GM21576 (cell line): ENCODE data around the gene WHRN.

ENCODE experiments used
- ATAC-seq: cut with Tn5 transposase; IDR thresholded peaks from one replicate; pipeline ENCODE4 v1.9.1; 2021; ENCODE audit warnings: mild to moderate bottlenecking, moderate library complexity; ENCODE audit not compliant: unreplicated experiment

Gene WHRN

DNA sequence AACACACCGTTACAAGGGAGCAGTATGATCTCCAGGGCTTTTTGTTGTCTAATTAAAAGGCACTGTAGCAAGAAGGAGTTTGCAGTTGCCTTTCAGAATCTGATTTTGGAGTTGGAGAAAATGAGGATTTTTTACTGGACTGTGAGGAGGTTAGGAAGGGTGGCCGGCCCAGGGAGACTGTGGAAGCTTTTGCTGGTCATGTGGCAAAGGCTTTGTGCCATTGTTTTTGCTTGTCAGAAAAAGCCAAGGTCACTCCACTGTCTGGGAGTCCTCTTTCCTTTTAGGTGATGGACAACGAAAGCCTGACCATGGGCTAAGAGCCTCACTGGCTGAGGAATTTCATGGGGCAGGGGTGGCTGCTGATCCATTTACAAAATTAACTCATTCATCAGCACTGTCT is 10.3 kb upstream of the WHRN start:
- ATAC-seq = no peak

DNA sequence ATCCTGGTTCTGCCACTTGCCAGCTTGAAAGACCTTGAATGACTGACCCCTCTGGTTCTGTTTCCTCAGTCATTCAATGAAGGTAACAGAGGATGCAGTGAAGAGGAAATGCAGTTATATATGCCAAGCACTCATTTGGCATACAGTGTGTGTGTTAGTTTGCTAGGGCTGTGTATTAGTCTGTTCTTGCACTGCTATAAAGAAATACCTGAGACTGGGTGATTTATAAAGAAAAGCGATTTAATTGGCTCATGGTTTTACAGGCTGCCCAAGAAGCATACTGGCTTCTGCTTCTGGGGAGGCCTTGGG is 8.6 kb upstream of the WHRN start:
- ATAC-seq = no peak

DNA sequence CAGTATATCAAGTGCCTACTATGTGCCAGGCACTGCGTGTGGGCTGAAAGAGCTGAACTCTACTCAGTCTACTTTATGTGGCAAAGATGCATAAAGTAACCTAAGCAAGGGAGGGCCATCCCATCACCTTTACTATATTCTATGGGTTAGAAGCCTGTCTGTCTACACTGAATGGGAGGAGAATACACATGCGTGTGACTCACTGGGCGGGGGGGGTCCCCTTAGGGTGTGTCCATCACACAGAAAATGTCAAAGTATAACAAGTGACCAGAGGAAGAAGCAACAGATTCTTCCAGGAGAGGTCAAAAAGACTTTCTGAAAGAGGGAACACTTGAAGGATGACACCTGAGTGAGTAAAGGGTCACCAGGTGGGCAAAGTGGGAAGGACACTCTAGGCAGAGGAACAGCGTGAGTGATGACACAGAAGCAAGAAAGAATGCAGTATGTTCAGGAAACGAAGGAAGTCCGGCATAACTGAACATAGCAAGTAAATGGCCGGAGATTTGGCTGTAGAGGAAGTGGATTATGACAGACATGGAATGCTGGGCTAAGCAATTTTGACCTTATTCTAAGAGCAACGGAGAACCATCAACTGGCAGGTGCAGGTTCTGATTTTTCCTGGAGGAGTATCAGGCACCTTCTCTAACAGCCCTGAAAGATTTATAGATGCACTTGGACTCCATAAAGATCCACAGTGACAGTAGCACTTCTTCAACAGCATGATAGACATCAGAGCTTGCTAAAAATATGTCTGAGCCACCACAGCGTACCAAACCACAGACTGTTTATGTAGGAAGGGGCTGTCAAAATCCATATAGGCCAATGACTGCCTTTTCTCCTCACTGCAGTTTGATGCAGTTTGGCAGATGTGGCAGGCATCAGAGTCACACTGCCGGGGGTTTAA is 8.0 kb upstream of the WHRN start:
- no peak for ATAC-seq

DNA sequence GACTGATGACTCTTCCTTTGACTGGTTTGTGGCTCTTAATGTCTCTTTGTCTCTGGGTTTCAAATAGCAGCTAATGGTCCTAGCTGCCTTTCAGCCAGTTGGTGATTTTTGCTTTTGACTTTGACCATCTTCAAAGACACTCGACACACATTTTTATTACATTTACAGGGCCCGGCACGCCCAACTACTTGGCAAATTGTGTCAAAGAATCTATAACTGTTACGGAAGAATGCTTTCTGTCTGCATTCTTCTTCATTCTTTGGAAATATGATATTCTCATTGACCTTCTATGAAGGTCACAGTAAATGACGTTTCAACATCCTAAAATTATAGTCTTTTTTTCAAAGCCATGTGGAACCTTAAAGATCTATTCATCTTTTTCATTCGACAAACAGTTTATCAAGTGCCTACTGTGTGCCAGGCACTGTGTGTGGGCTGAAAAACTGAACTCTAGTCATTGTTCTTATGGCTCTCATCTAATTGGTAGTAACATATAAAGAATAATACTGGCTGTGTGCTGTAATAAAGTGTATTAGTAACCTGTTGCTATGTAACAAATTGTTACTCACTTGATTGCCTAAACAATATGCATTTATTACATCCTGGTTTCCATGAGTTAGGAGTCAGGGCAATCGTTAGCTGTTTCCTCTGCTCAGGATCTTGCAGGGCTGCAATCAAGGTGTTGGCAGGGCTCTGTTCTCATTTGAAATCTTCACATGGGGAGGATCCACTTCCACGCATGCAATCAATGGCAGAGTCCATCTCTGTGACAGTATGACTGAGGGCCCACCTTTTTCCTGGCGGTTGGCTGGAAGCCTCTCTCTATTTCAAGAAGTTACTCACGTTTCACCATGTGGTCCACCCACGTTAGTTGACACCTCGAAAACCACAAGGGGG is 7.0 kb upstream of the WHRN start:
- ATAC-seq = no peak

DNA sequence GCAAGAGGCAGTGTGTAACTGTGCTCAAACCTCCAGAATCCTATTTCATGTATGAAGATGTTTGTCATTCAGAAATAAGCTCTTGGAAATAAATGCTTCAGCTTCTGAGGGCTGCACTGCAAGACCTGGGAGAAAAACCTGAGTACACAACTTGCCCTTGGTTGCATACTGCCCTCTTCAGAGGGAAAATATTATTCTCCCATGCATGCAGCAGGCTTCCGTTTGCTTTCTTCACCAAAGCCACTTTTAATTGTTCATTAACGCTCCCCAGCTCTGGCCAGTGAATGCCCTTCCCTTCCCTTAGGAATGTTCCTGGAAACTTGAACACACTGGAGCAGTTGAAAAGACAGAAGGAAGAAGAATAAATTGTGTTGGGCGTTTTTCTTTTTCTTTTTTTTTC is 2.5 kb upstream of the WHRN start:
- no peak for ATAC-seq

DNA sequence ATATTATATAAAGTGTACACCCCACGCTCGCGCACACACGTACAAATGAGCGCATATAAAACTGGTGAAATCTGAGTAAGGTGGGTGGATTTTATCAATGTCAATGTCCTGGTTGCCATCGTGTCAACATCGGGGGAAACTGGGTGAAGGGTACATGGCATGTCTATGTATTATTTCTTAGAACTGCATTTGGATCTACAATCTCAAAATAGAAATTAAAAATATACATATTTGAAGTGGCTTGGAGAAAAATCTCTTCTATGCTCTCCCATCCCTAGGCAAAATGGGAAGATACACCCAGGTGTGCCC is 763 bp upstream of the WHRN start:
- no peak for ATAC-seq

DNA sequence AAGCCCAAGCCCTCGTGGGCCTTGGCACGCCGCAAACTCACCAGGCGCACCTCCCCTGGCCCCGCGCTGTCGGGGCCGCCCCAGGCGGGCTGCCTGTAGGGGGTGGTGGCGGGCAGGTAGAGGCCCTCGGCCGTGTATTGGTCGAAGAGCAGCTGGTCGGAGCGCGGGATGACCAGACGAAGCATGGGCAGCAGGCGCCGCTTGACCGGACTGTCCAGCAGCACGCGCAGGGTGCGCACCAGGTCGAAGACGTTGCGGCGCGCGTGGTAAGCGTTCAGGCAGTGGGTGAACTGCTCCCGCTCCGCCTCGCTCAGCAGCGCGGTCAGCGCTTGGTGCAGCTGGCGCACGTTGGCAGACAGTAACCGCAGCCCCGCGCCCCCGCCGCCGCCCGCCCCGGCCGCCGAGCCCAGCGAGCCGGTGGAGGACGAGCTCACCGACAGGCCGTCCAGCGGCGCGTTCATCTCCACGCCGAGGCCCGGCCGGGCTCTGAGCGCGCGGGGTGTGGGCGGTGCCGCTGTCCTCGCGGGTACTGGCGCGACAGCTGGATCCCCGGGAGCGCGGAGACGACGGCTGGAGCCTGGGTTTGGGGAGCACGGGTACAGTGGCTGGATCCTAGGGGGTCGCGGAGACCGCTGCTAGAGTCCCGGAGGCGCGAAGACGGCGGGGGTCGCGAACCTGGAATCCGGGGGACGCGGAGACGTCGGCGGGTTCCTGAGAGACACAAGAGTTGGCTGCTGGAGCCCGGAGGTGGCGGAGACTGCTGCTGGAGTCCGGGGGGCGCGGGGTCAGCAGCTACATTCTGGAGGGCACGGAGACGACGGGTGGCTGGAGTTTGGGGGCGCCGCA is 709 bp downstream of the WHRN start:
- no peak for ATAC-seq

DNA sequence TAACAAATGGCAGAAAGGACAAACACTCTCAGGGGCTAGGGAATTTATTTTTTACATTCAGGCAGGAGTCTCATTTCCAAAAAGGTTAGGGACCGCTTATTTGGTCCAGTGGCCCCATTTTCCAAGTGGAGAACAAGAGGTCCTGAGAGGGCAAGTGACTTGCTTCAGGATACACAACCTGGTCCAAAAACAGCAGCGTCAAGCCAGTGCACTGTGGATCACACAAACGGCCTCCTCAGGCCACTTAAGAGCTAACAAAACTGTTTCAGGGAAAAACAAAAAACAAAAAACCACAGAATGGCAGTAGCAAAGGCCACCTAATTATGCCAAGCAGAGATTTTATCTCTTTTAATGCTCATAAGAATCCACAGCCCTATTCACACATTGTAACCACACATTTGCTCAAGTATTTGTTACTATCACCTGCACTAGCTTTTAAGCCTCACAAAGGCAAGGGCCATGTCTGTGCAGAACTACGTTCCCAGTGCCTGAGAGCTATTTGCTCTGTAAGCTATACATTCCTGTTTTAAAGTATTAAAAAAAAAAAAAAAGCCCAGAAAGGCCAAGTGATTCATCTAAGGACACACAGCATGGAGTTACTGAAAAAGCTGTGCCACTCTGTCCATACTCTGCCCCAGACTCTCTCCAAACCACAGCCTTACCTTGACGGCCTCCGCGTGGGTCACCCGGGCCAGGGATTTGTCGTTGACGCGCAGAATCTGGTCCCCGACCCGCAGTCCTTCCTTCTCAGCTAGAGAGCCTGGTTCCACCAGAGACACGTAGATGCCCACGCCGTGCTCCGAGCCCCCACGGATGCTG is 1.5 kb downstream of the WHRN start:
- no peak for ATAC-seq

DNA sequence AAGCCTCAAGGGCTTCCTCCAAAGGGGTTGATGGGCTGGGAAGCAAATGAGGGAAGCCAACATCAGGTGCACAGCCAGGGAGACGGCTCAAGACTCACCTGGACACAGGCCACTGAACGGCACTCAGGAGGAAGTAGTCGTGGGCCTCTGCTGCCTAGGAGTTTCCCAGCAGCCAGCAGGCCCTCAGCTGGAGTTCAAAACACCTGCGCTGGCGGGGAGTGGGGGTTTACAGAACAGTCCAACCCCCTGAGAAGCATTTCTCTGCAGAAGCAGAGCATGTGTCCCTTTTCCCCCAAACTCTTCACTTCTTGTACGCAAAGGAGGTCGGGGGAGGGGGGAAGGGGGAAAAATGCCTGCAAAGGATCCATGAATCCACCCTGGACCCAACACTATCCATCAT is 2.3 kb downstream of the WHRN start:
- ATAC-seq = no peak

DNA sequence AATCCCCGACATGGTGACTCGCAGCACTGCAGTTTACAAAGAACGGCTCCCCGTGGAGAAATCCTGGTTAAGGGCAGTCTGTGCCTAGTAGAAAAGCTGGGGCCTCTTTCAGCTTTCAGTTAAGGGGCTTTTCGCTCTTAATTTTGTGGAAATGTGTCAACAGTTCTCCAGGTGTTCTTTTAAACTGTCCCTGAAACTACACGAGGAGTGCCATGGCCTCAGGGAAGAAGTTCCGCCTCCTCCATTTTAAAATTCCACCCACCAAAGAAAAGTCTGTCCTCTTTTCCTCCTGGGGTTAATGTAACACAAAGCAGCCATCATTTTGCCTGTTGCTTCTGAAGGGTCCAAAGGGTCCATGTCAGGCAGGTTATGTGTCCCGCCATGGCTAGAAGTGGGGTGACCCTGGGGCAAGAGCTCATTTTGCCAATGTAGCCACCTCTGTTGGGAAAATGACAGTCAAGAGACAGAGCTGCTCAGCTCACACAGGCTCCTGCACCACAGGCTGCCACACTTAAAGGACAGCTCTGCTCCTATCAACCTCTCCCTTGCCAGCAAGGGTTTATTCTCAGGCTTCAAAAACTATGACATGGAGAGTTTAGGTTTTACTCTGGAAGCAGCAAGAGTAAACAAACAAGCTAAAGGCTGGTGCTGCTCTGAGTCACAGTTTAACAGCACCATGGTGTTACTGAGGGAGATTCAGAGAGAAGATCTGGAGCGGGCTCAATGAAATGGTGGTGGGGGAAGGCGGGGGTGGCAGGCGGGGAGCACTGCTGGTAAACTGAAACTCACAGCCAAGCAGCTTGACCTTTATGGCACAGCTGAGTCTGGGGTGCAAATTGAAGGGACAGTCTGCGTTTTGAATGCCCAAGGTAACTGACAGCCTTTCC is 3.2 kb downstream of the WHRN start:
- no peak for ATAC-seq

DNA sequence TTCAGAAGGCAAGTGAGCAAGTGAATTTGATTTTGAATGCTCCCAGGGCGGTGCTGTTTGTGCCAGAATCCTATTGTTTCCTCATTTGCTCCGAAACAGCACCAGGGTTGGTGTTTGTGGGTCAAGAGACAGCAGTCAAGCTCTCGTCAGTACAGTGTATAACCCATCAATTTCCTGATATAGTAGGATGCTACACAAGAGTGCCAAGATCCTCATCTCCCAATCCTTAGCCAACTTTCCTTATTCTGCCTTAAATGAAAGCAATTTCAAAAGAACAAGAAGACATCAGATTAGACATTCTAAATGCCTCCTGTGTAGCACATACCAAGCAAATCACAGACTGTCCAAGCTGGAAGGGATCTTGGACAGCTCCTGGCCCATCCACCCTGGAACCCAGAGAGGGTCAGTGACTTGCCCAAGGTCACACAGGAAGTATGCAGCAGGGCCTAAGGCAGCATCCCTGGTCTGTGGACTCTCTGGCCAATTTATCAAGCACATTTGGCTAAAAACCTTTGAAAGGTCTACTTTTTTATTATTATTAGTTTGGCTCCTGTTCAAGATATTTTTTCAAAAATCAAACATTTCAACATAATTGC is 4.5 kb downstream of the WHRN start:
- no peak for ATAC-seq

DNA sequence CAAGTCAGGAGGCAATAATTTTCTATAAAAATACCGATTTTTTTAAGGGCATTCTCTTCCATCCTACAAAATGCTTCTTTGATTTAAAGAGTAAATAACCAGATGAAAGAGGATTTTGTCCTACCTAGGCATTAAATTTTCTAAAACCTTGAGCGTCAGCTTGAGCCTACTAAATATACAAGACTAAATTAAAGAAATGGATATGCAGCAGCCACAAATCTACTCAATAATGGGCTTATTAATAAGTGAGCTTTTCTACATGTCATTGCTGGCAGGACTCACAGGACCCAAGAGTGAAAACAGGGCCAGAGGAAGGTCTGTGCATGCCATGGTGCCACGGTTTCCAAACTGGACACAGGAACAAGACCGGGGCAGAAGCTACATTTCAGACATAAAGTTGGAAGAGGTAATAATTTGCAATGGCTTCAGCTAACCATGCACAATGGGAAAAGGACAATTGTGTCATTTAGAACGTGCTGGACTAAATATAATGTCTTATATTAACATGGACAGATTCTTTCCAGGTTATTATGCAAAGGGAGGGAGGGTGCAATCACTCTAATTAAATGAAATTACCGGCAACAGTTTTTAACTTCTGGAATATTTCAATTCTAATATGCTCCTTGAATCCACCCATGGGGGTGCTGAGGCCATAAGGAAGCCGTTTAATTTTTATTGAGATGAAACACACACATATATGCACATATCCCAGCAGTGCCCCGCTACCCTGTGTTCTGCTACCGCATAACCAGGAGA is 5.2 kb downstream of the WHRN start:
- no peak for ATAC-seq

DNA sequence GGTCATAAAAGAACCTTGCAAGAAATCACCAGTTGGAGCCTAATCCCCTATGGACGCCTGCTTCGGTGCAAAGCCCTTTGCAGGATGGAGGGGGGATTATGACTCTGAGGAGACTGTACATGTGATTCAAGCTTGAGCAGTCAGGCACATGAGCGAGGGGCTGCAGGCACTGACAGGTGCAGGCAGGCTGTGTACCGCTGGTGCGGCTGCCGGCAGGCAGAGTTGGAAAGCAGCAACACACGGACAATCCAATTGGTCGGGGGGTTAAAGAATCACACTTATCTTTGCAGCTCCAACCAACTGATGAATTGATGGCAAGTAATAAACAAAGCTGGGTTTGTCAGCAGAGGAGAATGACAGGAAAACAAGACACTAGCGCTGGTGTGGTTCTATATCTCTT is 5.7 kb downstream of the WHRN start:
- no peak for ATAC-seq

DNA sequence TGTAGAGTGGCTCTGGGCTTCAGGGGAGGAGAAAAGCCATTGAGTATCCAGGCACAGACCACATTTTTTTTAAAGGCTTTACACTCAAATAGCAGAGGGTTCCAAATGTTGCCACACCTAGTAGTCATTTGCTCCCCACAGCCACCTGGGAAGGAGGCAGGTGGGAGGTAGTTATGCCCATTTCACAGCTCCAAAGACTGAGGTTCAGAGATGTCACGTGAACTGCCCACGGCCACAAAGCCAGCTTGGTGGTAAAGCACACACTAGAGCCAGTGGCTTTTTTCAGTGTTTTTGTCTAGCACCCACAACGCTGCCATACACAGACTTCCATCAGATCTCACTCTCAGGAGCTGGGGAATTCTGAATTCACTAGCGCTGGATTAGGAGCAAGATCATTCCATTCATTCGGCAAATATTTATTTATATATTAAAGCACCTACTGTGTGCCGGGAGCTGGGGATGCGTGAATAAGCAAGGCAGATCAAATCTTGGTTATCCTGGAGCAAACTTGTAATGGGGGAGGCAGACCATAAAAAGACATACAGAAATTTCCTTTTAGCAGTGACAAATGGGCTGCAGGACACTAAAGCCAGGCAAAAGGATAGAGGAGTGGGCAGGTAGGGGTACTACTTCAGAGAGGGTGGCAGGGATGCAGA is 7.4 kb downstream of the WHRN start:
- no peak for ATAC-seq

DNA sequence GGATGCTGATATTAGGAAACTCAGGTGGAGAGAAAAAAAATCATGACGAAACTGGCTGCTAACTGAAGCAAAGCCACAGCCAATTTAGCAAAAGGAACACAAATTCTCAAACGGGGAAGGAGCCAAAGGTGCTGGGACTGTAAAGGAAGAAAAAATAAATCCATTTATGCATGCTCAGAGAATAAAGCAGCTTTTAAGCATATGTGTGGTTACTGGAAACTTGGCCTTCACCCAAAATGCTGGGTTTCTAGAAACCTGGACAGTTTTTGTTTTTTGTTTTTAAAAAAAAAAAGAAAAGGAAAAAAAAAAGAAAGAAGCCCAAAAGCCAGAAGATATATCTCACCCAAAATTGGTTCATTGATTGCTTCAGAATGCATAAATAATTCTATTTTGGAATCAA is 8.0 kb downstream of the WHRN start:
- no peak for ATAC-seq

DNA sequence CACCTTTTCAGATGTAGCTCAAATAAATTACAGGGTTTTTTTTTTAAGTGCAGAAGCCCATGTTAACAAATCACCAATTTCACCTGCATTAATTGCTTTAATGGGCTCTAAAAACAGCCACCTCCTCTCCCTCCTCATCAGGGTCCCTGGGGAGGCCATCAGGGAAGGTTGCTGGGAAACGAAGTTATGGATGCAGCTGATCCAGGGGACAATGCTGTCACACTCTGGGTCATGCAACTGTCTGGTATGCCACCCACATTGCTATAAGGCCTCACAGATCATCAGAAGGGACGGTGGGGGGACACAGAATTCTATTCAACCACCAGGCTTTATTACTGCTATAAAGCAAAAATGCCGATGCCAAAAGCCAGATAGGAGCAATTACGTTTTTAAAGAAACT is 9.3 kb downstream of the WHRN start:
- ATAC-seq = no peak

DNA sequence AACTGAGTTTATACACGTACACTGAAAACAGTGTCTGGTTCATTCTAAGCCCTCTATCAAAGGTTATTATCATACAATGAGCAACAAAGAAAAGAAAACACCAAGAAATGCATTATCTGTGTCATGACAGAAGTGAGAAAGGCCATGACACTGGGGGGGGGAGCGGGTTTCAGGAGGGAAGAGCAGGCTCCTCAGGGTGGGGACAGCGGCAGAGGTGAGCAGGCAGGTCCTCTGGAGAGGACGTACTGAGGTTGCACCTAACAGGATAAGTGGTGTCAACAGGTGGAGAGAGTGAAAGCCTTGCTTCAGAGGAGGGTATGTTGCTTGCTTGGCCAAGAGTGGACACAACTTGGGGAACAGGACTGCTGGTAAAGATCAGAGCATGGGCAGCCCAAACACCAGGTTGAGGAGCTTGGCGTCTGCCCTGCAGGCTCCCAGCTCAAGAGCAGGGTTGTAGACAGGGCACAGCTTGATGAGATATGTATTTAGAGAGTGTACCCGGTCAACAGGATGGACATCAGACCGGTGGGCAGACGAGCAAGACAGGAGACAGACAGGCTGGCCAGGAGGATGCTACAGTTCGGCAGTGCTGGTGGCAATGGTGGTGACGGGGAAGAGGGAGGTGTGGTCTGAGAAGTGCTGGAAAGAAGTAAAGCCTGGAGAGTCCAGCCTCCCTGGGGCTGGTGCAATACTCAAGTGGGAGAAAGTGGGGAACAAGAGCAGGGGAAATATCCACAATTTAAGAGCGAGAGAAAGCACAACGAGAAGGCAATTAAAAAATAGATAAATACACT is 10.3 kb downstream of the WHRN start:
- ATAC-seq = no peak
